ENCODE data around the gene GNG7.
"Not testable (repeated sequence)": the region's sequence is repeated elsewhere in the genome, so short reads cannot be mapped to it uniquely, and the experiment has no call there.

The GNG7 gene

DNA sequence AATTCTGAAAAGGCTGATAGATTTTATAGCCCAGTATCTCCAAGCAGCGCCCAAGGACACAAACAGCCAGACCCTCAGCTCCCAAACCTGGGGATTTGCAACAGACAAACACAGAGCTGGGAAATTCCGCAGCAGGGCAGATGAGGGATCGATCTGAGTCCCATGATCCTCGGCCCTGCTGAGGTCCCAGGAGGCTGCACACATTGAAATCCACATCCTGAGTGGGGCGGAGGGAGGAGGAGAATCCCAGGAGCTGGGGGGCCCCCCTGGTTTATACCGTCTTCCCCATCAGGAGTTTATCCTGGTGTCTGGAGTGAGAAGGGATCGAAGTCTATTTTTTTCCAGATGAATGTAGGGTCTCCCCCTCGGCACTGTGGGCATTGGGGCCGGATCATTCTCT is 49.3 kb downstream of the GNG7 start:
- in situ Hi-C loops (cut with HindIII; ENCODE audit: low pct_unique_long_range_greater_than_20kb, low sequenced_read_pairs), result no loop called here

DNA sequence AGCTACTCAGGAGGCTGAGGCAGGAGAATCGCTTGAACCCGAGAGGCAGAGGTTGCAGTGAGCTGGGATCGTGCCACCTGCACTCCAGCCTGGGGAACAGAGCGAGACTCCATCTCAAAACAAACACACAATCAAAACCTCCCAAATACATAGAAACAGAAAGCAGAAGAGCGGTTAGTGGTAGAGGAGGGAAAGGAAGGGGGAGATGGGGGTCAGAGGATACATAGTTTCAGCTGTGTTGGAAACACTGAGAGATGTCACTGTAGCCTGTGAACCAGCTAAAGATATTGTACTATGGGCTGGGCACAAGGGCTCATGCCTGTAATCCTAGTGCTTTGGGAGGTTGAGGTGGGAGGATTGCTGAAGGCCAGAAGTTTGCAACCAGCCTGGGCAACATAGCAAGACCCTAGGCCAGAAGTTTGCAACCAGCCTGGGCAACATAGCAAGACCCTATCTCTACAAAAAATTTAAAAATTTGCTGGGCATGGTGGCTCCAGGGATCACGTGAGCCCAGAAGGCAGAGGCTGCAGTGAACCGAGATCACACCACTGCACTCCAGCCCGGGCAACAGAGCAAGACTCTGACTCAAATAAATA is 49.9 kb downstream of the GNG7 start:
- DNase-seq (ENCODE audit: low read depth in 1 of 2, low spot score in 1 of 2), result no peak
- TF ChIP-seq JUND (IDR thresholded peaks at IDR 0.05; ENCODE audit: low read depth), result no peak
- in situ Hi-C loops (cut with HindIII; ENCODE audit: low pct_unique_long_range_greater_than_20kb, low sequenced_read_pairs), result no loop called here

More for the DNA sequence above, 49.3 kb downstream of the GNG7 start:
- DNase-seq (ENCODE audit: low read depth in 1 of 2, low spot score in 1 of 2), result no peak
- no peak for TF ChIP-seq JUND (IDR thresholded peaks at IDR 0.05; ENCODE audit: low read depth)

- DNase-seq (ENCODE audit: low read depth in 1 of 2, low spot score in 1 of 2); in situ Hi-C loops (cut with HindIII; ENCODE audit: low pct_unique_long_range_greater_than_20kb, low sequenced_read_pairs): not testable (repeated sequence)
These were observed 51.3 kb downstream of the GNG7 start for GRCh38 chr19:2651002-2651733.

- TF ChIP-seq JUND (IDR thresholded peaks at IDR 0.05; ENCODE audit: low read depth), result no peak
- in situ Hi-C loops (cut with HindIII; ENCODE audit: low pct_unique_long_range_greater_than_20kb, low sequenced_read_pairs), result no loop called here
- no peak for DNase-seq (ENCODE audit: low read depth in 1 of 2, low spot score in 1 of 2)
These were observed 52.0 kb downstream of the GNG7 start for GRCh38 chr19:2650515-2650914.

GRCh38 chr19:2648528-2648937 is 54.0 kb downstream of the GNG7 start:
- peak; percentile 75 to 86 for DNase-seq (ENCODE audit: low read depth in 1 of 2, low spot score in 1 of 2)
- in situ Hi-C loops (cut with HindIII; ENCODE audit: low pct_unique_long_range_greater_than_20kb, low sequenced_read_pairs), result no loop called here
- no peak for TF ChIP-seq JUND (IDR thresholded peaks at IDR 0.05; ENCODE audit: low read depth)

DNA sequence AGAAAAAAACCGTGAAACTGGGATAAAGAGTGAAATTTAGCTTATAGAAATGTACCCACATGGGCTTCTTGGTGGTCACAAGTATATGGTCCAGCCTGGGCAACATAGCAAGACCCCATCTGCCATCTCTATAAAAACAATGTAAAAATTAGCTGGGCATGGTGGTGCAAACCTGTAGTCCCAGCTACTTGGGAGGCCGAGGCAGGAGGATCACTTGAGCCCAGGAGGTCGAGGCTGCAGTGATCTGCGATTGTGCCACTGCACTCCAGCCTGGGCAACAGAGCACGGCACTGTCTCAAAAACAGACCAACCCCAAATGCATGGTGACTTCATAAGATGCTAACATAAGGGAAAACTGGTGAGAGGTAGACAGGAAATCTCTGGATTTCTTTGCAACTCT is 54.4 kb downstream of the GNG7 start:
- DNase-seq (ENCODE audit: low read depth in 1 of 2, low spot score in 1 of 2), result no peak
- in situ Hi-C loops (cut with HindIII; ENCODE audit: low pct_unique_long_range_greater_than_20kb, low sequenced_read_pairs), result no loop called here

GRCh38 chr19:2646866-2647535 is 55.5 kb downstream of the GNG7 start:
- no peak for TF ChIP-seq JUND (IDR thresholded peaks at IDR 0.05; ENCODE audit: low read depth)
- no peak for DNase-seq (ENCODE audit: low read depth in 1 of 2, low spot score in 1 of 2)
- in situ Hi-C loops (cut with HindIII; ENCODE audit: low pct_unique_long_range_greater_than_20kb, low sequenced_read_pairs), result no loop called here

More for the DNA sequence above, 54.4 kb downstream of the GNG7 start:
- no peak for TF ChIP-seq JUND (IDR thresholded peaks at IDR 0.05; ENCODE audit: low read depth)

- no peak for DNase-seq (ENCODE audit: low read depth in 1 of 2, low spot score in 1 of 2)
- in situ Hi-C loops (cut with HindIII; ENCODE audit: low pct_unique_long_range_greater_than_20kb, low sequenced_read_pairs), result no loop called here
- TF ChIP-seq JUND (IDR thresholded peaks at IDR 0.05; ENCODE audit: low read depth), result no peak
These were observed 56.7 kb downstream of the GNG7 start for GRCh38 chr19:2645826-2646225.

- DNase-seq (ENCODE audit: low read depth in 1 of 2, low spot score in 1 of 2); in situ Hi-C loops (cut with HindIII; ENCODE audit: low pct_unique_long_range_greater_than_20kb, low sequenced_read_pairs): not testable (repeated sequence)
These were observed 59.3 kb downstream of the GNG7 start for GRCh38 chr19:2643123-2643737.

DNA sequence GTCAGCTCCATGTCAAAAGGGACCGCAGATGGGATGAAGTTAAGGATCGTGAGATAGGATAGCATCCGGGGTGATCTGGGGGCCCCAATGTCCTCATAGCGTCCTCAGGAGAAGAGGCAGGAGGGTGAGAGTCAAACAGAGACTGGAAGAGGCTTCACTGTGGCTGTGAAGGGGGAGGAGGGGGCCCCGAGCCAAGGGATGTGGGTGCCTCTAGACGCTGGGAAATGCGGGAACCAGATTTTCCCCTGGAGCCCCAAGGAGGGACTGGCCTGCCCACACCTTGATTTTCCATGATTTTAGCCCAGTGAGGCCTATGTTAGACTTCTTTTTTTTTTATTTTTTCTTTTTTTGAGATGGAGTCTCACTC is 61.2 kb downstream of the GNG7 start:
- DNase-seq (ENCODE audit: low read depth in 1 of 2, low spot score in 1 of 2), result no peak
- in situ Hi-C loops (cut with HindIII; ENCODE audit: low pct_unique_long_range_greater_than_20kb, low sequenced_read_pairs), result no loop called here
- no peak for TF ChIP-seq JUND (IDR thresholded peaks at IDR 0.05; ENCODE audit: low read depth)

GRCh38 chr19:2640563-2641331 is 61.7 kb downstream of the GNG7 start:
- in situ Hi-C loops (cut with HindIII; ENCODE audit: low pct_unique_long_range_greater_than_20kb, low sequenced_read_pairs), result no loop called here
- no peak for TF ChIP-seq JUND (IDR thresholded peaks at IDR 0.05; ENCODE audit: low read depth)
- DNase-seq (ENCODE audit: low read depth in 1 of 2, low spot score in 1 of 2), result no peak

DNA sequence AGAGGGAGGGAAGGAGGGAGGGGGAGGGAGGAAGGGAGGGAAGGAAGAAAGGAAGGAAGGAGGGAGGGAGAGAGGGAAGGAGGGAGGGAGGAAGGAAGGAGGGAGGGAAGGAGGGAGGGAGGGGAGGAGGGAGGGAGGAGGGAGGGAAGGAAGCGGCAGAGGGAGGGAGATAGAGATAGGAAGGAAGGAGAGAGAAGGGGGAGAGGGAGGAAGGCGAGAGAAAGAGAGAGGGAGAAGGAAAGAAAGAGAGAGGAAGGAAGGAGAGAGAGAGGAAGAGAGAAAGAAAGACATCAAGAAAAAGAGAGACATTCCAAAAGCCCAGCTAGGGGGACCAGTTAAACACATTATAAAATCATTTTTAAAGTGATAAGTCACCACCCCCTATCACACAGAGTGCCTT is 62.5 kb downstream of the GNG7 start:
- DNase-seq (ENCODE audit: low read depth in 1 of 2, low spot score in 1 of 2), result no peak
- in situ Hi-C loops (cut with HindIII; ENCODE audit: low pct_unique_long_range_greater_than_20kb, low sequenced_read_pairs), result no loop called here
- TF ChIP-seq JUND (IDR thresholded peaks at IDR 0.05; ENCODE audit: low read depth), result no peak
